GM19468 (cell line): ENCODE measurements around the gene CRMP1.

Experiments used
- ATAC-seq: cut with Tn5 transposase; IDR thresholded peaks from one replicate; pipeline ENCODE4 v1.9.1; 2021; ENCODE audit warnings: mild to moderate bottlenecking, moderate library complexity, moderate number of reproducible peaks; ENCODE audit not compliant: unreplicated experiment; ENCODE audit errors: extremely low read depth

CRMP1 gene

DNA sequence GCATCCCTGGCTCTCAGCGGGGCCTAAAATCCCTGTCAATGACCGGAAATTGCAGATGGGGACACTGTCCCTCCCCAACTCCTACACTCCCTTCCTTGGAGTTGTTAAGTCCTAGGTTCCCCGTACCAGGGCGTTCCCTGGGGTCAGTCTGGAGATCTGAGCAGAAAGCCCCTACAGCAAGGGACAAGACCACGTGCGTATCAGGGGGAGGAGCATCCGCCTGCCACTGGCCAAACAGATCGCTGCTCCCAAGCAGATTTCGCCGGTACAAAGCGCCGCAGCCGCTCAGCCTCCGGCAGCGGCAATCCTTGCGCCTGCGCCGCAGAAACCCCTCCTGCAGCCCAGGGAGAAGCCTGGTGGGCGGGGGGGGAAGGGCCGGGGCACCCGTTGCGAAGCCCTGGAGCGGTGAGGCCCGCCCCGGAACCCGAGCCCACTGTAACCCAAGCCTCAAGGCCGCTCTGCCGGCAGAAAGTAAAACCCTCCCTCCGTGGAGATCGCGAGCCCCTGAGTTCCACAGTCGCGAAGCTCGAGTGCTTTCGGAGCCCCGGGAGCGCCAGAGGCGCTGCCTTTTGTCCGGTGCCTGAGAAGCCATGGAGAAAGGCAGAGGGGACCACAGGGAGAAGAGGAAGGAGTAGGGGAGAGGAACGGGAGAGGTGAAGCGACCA lies 2.7 kb downstream of the CRMP1 start:
- ATAC-seq: no peak

DNA sequence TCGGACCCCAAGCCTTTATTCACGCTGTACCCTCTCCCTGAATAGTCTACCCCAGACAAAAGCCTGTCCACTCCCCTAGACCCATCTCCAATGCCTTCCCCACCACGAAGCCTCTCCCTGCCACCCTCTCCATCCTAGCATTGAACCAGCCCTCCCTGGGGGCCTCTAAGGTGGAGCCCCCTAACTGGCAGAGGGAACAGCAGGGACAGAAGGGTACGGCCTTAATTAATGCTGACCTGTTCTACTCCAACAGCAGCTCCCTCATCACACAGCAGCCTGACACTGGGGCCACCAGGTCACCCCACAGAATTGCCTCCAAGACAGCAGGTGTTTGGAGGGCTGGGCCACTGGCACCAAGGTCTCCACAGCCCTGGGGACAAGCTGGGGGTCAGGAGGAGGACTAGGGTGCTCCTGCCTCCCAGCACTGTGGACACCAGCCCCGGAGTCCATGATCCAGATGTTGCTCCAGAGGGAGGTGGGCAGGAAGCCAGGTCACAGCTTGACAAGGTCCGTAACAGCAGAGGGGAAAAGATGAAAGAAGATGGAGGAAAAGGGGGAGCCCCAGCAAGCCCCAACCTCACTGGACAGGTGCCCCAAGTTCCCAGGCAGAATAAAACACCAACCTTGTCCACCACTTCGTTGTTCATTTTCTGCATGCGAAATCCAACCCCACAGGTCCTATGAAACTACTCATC lies 3.7 kb downstream of the CRMP1 start:
- ATAC-seq: no peak

DNA sequence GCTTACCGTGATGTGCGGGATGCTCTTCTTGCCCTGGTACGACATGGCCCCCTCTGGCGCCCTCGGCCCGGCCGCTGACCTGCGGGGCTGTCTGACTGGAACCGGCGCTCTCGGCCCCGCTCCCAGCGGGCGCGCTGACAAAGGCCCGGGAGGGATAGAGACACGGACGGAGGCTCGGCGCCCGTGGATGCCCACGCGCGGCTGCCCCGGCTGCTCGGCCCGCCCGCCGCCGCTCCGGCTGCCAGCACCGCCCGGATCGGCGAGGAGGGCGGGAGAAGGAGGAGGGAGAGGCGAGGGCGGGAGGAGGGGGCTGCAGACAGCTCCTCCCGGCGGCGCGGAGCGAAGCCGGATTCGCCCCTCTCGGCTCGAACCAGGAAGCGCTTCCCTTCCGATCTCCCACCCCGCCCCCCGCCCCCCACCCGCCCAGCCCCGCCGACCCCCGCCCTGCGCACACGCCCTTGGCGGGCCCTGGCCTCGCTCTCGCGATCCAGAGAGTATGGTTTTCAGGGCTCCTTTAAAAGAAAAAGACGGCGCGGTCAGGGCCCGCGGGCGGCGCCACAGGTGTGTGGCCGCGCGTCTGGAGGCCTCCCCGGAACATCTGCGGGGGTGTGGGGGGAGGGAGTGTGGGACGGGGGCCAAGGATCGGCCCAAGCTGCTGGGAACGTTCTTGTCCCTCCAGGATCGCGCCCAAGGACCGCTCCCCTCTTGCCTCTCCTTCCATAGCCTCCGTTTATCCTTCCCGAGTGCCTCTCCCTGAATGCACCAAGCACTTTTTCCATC lies 4.5 kb downstream of the CRMP1 start:
- no peak for ATAC-seq

DNA sequence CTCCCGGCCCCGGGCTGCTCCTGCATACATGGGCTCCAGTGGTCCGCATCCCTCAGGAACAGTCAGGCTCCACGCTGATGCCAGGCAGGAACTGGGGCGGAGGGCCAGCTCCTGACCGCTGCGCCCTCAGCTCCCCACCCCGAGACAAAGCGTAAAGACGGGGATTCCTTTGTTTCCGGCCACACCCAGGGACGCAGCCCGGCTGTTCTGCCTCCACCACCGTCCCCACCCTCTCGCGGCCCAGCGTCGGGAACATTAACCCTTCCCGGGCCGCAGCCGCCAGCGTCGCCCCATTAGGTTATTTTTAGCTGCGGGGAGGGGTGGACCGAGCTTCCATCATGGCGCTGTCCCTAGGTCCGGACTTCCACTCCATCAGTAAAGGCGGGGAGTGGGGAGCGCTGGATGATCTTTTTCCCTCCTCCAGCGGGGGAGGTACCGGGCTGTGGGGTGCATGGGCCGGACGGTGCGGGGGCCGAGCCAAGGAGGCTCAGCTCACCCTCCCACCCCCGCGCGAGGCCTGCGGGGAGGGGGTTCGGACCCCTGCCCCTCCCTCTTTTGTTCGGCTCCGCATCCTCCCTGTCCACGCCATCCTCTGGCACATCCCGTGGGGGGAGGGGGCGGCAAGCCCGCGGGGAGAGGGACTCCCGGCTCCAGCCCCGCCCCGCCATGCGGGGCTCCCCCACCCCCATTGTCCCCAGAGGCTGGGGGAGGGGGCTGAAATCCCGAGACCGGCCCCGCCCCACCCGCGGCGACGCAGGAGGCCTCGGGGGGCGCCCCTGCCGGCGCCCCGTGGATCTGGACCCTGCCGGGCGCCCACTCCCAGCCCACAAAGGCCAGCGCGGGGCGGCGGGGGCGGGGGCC lies 5.3 kb downstream of the CRMP1 start:
- ATAC-seq: no peak

DNA sequence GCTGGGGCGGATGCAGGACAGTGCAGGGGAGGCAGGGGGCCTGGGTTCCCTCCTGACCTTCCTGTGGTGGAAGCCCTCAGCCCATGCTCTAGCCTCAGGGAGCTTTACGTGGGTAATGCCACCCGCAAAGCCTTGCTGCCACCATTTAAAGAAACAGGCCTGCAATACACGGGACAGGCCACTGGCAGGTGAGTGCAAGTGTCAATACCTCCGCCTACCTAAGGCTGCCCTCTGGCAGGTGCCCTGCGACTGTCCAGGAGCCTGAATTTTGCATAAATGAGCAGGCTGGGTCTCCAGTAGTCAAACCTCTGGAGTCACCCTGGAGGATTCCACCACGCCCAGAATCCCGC lies 5.9 kb downstream of the CRMP1 start:
- ATAC-seq: no peak

DNA sequence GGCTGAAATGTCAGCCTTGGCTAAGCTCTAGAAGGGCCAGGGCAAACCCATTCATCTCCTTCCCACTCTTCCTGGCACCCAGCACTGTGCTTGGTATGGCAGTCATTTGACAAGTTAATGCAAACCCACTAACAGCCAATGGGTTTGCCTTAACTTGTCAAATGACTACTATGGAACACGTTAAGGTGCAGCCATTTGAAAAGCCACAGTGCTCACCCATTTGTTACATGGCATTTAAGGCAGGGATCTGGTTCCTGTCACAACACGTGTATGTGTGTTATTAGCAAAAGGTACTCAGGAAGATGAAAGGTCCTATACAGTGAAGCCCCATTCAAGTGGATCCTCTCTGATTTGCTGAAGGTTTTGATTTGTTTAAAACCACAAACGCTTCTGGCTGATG lies 7.2 kb downstream of the CRMP1 start:
- no peak for ATAC-seq

DNA sequence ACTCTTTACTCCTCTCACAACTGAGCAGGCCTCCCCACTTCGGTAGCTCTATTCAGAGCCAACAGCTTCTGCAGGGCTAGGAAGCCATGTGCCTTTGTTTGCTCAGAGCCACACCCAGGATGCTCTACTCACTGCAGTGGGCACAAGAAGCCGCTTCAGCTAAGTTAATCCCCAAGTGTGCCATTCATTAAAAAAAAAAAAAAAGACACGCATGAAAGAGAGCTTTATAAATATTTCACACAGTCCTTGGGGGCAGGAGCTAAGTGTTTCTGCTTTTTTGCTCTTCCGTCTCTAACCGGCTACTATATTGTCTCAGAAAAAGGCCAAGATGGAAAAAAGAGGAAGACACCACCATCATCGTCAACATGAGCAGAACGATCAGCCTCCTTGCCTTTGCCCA lies 8.1 kb downstream of the CRMP1 start:
- ATAC-seq: no peak

DNA sequence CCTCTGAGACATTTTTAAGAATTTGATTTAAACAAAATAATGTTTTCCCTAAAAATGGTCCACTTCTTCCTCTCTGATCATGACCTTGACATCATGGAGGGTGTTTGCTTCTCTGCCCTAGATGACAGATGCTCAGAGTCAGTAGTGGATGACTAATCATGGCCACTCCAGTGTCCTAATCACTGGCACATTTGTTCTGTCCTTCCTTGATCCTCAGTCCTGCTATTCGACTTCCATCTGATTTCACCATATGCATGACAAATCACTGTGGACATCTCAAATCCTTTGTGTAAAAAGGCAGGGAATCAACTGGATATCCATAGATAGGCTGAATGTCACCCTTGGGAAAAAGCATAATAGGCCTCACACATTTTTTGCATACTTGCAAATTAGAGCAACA lies 9.0 kb downstream of the CRMP1 start:
- no peak for ATAC-seq

DNA sequence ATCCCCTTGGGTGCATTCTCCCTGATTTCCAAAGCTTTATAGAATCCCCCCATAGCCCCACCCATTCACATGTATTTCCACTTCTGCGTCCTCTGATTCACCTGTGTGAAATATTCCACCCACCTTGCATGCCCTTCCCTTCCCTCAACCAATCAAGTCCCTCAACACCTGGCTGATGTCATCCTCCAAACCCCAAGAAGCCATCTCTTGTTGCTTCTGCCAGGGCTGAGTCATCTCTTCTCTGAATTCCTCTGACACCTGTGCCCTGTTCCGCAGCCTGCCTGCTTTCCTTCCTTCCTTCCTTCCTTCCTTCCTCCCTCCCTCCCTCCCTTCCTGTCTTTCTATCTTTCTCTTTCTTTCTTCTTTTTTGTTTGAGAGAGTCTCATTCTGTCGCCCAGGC lies 9.9 kb downstream of the CRMP1 start:
- ATAC-seq: no peak

DNA sequence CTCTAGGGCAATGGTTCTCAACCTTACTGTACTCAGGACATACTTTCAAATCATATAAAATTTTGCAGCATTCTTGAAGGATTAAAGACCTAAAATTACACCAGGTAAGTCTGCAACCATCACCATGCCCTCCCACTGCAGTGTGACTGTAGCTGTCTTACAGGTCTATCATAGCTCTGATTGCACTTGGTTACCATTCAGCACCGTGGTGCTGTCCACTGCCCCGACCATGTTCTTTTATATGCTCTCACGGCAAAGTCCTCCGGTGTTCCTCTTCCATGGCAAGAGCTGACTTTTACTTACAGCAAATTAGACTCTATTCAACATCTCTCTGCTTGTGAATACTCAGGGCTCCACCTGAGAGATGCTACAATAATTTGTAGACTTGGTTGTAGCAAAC lies 11.5 kb downstream of the CRMP1 start:
- no peak for ATAC-seq

DNA sequence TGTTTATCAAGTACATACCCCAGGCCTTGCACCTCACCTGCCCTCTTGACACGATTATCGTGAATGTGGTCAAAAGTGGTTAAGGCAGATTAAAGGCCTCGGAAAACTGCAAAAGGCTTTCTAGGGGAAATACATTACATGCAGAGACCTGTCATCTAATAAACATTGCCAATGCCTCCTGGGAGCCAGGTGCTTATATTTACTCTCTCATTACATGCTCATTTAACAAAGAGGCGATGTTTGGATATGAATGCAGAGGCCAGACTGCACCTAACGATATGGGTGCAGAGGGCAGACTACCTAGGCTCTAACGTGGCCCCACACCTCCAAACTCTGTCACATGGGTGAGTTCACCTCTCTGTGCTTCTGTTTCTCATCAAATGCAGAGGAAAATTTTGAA lies 14.5 kb downstream of the CRMP1 start:
- ATAC-seq: no peak

DNA sequence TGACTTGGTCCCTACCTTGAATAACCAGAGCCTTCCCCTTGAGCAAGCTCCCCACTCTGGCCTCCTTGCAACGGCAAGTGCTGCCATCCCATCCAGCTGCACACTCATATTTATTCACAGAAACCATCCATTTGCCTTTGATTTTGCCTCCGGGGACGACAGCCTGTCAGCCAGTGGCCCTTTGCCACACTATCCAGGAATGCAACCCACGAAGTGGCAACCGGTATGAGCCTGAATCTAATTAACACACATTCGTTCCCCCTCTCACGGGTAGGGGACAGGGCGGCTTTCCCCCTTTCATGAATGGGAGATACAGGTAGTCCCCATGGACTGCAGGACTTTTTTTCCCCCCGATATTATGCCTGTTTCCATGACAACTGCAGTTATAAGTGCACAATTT lies 15.5 kb downstream of the CRMP1 start:
- ATAC-seq: no peak

DNA sequence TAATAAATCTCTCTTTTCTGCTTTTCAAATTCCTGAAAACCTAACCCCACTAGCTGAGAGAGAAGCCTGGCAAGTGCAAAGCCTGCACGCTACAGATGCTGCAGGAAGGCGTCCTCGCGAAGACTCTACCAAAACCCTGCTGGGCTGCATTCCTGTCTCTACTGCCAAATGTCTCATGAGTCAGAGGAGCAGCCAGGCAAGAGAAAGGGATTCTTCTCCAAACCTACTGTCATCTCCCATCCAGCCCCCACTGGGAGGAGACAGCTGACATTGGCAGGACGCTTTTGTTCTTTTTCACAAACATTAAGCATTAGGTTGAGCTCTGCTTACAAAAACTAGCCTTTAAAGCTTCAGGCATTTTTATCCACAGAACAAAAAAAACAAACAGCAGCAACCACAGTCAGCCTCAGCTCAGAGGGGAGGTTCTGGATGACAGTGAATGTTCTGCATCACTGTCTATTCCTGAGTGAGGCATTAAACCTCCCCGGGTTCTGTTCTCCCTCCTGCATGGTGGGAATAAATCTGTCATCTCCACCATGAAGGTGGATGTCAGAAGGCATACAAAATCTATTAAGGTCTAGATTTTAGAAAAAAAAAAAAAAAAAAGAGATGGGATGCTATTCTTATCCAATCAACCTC lies 18.0 kb downstream of the CRMP1 start:
- ATAC-seq: no peak

DNA sequence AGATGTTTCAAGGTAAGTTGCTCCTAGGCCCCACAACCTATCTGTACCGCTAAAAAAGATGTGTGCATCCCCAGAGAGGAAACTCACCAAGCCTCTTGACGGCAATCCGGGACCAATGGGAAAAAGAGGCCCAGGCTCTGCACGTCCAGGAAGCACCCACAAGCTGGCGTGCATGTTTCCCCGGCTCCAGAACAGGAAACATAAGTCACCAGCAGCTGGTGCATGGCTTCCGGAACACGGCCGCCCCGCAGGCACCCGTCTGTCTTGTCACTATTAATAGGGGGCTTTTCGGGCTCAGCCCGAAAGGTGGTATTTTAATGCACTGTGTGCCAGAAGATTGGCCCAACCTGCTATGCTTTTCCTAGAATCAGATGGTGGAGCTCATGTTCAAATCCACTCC lies 22.2 kb downstream of the CRMP1 start:
- no peak for ATAC-seq

DNA sequence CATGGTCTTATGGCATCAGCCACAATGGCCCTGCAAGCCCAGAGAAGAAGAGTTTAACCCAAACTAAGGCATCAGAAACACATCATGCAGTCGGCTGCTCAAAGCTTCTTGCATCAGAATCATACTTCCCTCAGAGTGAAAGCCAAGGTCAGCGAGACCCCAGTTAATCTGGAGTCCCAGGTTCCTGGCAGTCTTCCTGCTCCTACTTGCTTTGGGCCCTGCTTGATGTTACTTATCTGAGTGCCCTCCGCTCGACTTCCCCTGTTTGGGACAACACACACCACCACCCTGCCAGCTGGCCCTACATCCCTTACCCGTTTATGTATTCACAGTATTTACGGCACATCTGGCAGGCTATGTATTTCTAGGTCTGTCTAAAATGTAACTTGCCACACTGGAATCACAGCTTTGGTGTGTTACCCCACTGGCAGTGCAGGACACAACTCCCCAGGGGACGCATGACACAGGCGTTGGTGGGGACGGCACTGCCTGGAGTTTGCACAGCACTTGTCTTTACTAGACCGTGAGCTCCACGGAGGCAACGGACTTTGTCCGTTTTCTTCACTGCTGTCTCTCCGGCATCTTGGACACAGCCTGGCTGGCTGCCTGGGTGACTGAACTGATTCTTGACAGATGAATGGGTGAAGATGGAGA lies 22.8 kb downstream of the CRMP1 start:
- no peak for ATAC-seq

DNA sequence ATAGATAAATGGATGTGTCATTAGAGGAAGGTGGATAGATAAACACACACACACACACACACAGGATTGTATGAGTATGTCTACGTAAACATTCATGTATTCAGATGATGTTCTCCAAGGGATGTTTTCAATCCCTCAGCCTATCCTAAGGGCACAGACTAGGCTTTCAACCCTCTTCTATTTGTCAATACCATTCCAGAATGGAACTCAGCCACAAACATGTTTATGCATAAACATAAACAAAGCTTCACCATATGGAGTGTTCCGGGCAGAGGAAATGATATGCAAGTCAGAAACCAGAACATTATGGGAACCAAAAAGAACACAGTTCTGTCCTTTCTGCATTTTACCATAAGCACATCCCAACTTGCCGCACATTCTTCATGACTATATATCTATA lies 25.0 kb downstream of the CRMP1 start:
- ATAC-seq: no peak

DNA sequence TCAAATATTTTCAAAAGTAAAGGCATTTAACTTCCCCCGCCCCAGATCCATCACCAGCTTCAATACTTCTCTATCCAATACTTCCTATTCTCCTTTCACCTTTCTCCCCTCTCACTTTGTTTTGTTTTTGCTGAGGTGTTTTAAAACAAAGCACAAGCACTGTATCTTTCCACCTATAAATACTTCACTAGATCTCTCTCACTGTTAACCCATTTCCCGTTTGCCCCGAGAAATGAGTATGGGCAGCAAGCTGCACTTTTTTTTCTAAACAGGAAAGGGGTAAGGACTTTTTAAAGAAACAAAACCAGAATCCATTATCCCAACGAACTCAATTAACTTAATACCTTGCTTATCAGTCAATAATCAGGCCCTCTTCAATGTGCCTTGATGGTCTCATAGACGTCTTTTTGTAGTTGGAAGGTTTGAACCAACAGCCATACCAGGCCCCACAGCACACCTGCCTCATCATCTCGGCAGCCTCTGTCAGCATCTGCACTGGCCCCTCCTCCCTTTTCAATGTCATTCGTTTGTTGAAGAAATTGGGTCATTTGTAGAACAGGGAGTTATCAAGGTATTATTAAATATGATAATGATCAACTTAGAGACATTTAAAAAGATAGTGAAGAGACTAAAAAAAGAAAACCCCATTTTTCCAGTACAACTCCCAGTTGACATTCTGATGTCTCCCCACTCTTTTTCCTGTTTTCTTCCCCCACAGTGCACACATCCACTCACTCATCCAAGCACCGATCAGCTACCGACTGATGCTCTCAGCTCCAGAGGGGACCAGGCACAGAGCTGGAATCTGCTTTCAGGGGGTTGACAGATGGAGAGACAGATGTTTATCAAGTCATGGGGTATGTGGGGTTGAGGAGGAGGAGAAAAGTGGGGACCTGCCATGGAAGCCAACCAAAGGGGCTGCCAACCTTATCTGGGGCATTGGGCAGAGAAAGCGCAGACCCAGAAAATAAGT lies 25.8 kb downstream of the CRMP1 start:
- no peak for ATAC-seq

DNA sequence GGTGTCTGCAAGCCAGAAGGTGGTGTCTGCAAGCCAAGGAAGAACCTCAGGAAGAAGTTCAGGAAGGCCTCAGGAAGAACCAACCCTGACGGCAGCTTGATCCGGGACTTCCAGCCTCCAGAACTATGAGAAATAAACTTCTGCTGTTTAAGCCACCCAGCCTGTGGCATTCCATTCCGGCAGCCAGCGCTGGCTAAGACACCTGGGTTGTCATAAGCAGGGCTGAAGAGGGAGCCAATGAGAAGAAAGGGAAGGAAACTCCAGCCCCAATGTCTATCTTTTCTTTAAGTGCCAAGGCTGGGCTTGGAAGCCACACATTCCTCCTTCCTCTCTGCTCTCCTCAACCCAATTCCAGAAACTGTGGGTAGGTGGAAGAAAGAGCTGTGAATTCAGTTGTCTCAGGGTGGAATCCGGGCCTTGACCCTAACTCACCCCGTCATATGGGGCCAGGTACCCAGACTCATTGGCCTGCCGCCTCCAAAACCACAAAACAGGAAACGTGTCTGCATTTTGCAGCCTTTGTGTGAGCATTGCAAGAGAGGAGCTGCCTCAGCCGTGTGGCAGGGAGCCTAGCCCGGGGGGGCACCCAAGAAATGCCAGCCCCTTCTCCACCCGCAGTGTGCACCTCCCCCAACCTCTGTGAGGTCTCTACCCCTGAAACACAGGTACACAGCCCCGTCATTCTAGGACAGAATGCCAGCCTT lies 26.8 kb downstream of the CRMP1 start:
- ATAC-seq: no peak
